HepG2 (cell line): ENCODE results near the gene RBBP8NL. TPM values are rescaled to one million over a fixed set of nuclear protein-coding genes. Genes with fewer than 3 reads are reported as not detected.
A peak's percentile ranks its signal among the peaks of the same experiment; 100 is the strongest.

ENCODE experiments used
- CREB1 ChIP-seq, 2 experiments: fragments of 450-650 bp in 1 of 2; IDR thresholded peaks; 2 replicates each; pipeline ENCODE4 v1.6.1; 2016 to 2017; ENCODE audit warnings: control low read depth in 1 of 2, mild to moderate bottlenecking in 1 of 2, missing compliant biosample characterization in 1 of 2, missing genetic modification characterization in 1 of 2
- EHMT2 ChIP-seq: fragments of 200-600 bp; sonication (generic); IDR thresholded peaks from 2 replicates; pipeline ENCODE4 v1.7.0; 2017; ENCODE audit warnings: antibody characterized with exemption, low read depth, low read length, borderline replicate concordance
- EZH2 ChIP-seq: conservative IDR thresholded peaks from 2 replicates; pipeline ENCODE4 v1.6.1; 2012; ENCODE audit warnings: mild to moderate bottlenecking, low read depth, low read length, moderate library complexity
- HOXA9 ChIP-seq: sonication (generic); formaldehyde crosslinking; IDR thresholded peaks from 2 replicates; pipeline ENCODE4 v1.8.1; 2022; ENCODE audit warnings: missing genetic modification reagents, mild to moderate bottlenecking, moderate library complexity, borderline replicate concordance
- IRF2 ChIP-seq: IDR thresholded peaks from 2 replicates; pipeline ENCODE4 v1.6.1; 2018; ENCODE audit warnings: missing genetic modification reagents, missing compliant biosample characterization
- KDM5B ChIP-seq: sonication (generic); formaldehyde crosslinking; IDR thresholded peaks from 2 replicates; pipeline ENCODE4 v1.4.0; 2020; ENCODE audit warnings: missing genetic modification reagents, mild to moderate bottlenecking, borderline replicate concordance
- LCORL ChIP-seq, 2 experiments: fragments of 450-650 bp in 1 of 2; sonication (generic) in 1 of 2; formaldehyde crosslinking in 1 of 2; IDR thresholded peaks; 2 replicates each; pipeline versions ENCODE4 v1.5.0 to v1.6.1; 2017 to 2020; ENCODE audit warnings: antibody characterized with exemption in 1 of 2, missing genetic modification reagents in 1 of 2
- MAFG ChIP-seq: sonication (generic); formaldehyde crosslinking; IDR thresholded peaks from 2 replicates; pipeline ENCODE4 v1.5.1; 2020; ENCODE audit warnings: mild to moderate bottlenecking, missing genetic modification reagents
- MZF1 ChIP-seq: sonication (generic); formaldehyde crosslinking; IDR thresholded peaks from 2 replicates; pipeline ENCODE4 v1.8.1; 2023; ENCODE audit warnings: mild to moderate bottlenecking, missing genetic modification reagents, borderline replicate concordance
- NR2F6 ChIP-seq, 2 experiments: IDR thresholded peaks; 2 replicates each; pipeline ENCODE4 v1.6.1; 2016; ENCODE audit warnings: antibody characterized with exemption in 1 of 2, mild to moderate bottlenecking in 1 of 2
- PHB2 ChIP-seq: fragments of 450-650 bp; IDR thresholded peaks from 2 replicates; pipeline ENCODE4 v1.6.1; 2018; ENCODE audit not compliant: partially characterized antibody
- RBM39 ChIP-seq: fragments of 200-400 bp; formaldehyde crosslinking; IDR thresholded peaks from one replicate; pipeline ENCODE4 v1.6.1; 2018; ENCODE audit warnings: antibody characterized with exemption, mild to moderate bottlenecking, low read depth, low read length; ENCODE audit not compliant: poor library complexity, severe bottlenecking
- SAP130 ChIP-seq: IDR thresholded peaks from 2 replicates; pipeline ENCODE4 v1.6.1; 2016; ENCODE audit warnings: low read depth
- SRSF4 ChIP-seq: fragments of 200-400 bp; formaldehyde crosslinking; IDR thresholded peaks from one replicate; pipeline ENCODE4 v1.6.1; 2018; ENCODE audit warnings: mild to moderate bottlenecking, low read depth, low read length, moderate library complexity; ENCODE audit not compliant: poor library complexity, severe bottlenecking
- ZFP62 ChIP-seq: sonication (generic); formaldehyde crosslinking; IDR thresholded peaks from 2 replicates; pipeline ENCODE4 v1.4.0; 2020; ENCODE audit warnings: missing genetic modification reagents
- ZFP90 ChIP-seq: sonication (generic); formaldehyde crosslinking; IDR thresholded peaks from 2 replicates; pipeline ENCODE4 v1.8.0; 2022; ENCODE audit warnings: missing genetic modification reagents, mild to moderate bottlenecking, inconsistent platforms, borderline replicate concordance
- ZKSCAN1 ChIP-seq: fragments of 150-350 bp; IDR thresholded peaks from 2 replicates; pipeline ENCODE4 v1.6.1; 2014; ENCODE audit warnings: low read length
- ZNF10 ChIP-seq: sonication (generic); formaldehyde crosslinking; IDR thresholded peaks from 2 replicates; pipeline ENCODE4 v1.4.0; 2020; ENCODE audit warnings: mild to moderate bottlenecking, low read depth, missing genetic modification reagents, borderline replicate concordance
- ZNF263 ChIP-seq: sonication (generic); formaldehyde crosslinking; IDR thresholded peaks from 2 replicates; pipeline ENCODE4 v1.4.0; 2020; ENCODE audit warnings: missing genetic modification reagents
- ZNF34 ChIP-seq: sonication (generic); formaldehyde crosslinking; IDR thresholded peaks from 2 replicates; pipeline ENCODE4 v1.4.0; 2020; ENCODE audit warnings: mild to moderate bottlenecking, missing genetic modification reagents, borderline replicate concordance
- polyA plus RNA-seq, 8 experiments: library from polyadenylated mRNA; depleted of rRNA in 3 of 8; stranded (reverse) in 7 of 8; unstranded in 1 of 8; fragments of >200 nt; fragmentation: Illumina TruSeq in 4 of 8; extraction: Trizol in 4 of 8; gene quantifications; 2 replicates each; pipeline versions ENCODE4 v1.2.1 to v1.2.3, GENCODE V29; 2011 to 2016; ENCODE audit warnings: low read depth in 4 of 8, missing spikeins in 1 of 8, mixed read lengths in 1 of 8; ENCODE audit not compliant: insufficient read depth in 1 of 8
- total RNA-seq, 5 experiments: library from RNA; depleted of rRNA; stranded (reverse); fragments of >200 nt; fragmentation: Illumina TruSeq; extraction: Trizol; gene quantifications; 2 replicates each; pipeline ENCODE4 v1.2.3, GENCODE V29; 2016; ENCODE audit warnings: low read depth in 1 of 5
- TF ChIP-seq, protein P1 (sequence below): sonication (generic); formaldehyde crosslinking; IDR thresholded peaks from 2 replicates; pipeline ENCODE4 v1.5.0; 2020; ENCODE audit warnings: missing genetic modification reagents
- TF ChIP-seq, protein P2 (sequence below): sonication (generic); formaldehyde crosslinking; IDR thresholded peaks from 2 replicates; pipeline ENCODE4 v1.8.0; 2022; ENCODE audit warnings: missing genetic modification reagents, mild to moderate bottlenecking, inconsistent platforms, borderline replicate concordance
- TF ChIP-seq, protein P3 (sequence below): sonication (generic); formaldehyde crosslinking; IDR thresholded peaks from 2 replicates; pipeline ENCODE4 v1.4.0; 2020; ENCODE audit warnings: low read depth, mild to moderate bottlenecking, missing genetic modification reagents
- TF ChIP-seq, protein P4 (sequence below): sonication (generic); formaldehyde crosslinking; IDR thresholded peaks from 2 replicates; pipeline ENCODE4 v1.9.0; 2021; ENCODE audit warnings: missing genetic modification reagents, borderline replicate concordance

The RBBP8NL gene
- total and polyA plus RNA-seq, 2 of the 13 experiments (the other 11 are each of a cell fraction or from before 2014, with no cell fraction given): 0.69 to 0.86 TPM

DNA sequence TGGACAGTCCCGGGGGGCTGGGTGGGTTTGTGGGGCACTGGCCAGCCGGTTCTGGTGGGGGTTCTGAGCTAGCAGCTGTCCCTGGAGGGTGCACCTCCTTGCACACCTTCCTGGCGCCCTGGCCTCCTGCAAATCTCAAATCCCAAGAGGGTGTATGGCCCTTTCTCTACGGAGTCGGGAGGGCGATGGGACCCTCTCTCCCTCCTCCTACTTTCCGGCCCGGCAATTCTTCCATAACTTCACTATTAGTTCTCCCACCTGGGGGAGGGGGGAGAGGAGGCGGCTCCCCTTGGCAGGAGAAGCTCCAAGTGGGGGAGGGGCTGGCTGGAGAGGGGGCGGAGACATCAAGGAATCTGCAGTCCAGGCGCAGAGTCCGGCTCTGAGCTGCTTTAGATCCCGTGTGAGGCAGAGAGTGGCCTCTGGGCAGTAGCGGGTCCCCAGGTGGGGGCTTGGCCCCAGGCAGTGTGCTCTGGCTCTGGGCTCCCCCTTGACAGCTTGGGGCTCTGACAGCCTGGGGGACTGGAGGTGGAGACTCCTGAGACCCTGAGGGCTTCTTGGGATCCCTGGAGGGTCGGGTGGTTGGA is 58.9 kb downstream of the RBBP8NL start (continued):
- TF ChIP-seq ZNF34 (CRISPR knock-in tag) (0 out of 2 replicates have a peak, but pooled peaks have one; percentile 16), KDM5B (CRISPR knock-in tag) (0 out of 2 replicates have a peak, but pooled peaks have one; percentile 7), ZNF10 (CRISPR knock-in tag) (no peak), ZFP62 (CRISPR knock-in tag) (no peak), PHB2 (no peak), IRF2 (peak; percentile 78), RBM39 (peak; percentile 58), NR2F6 (IDR thresholded peaks at IDR 0.05) (peak; percentile 28; the same call in 1 of the 2 replicates), NR2F6 (CRISPR knock-in tag; IDR thresholded peaks at IDR 0.05) (no peak), ZKSCAN1 (no peak), ZFP90 (CRISPR knock-in tag) (0 out of 2 replicates have a peak, but pooled peaks have one; percentile 11), ZNF263 (CRISPR knock-in tag) (no peak), CREB1 (IDR thresholded peaks at IDR 0.05) (no peak), CREB1 (CRISPR knock-in tag; IDR thresholded peaks at IDR 0.05) (no peak), EZH2 (no peak), SAP130 (CRISPR knock-in tag) (peak; percentile 79; the same call in 1 of the 2 replicates), EHMT2 (no peak), MZF1 (CRISPR knock-in tag) (no peak), SRSF4 (no peak), HOXA9 (CRISPR knock-in tag) (no peak), LCORL (IDR thresholded peaks at IDR 0.05) (no peak), LCORL (CRISPR knock-in tag; IDR thresholded peaks at IDR 0.05) (no peak; the same call in 1 of the 2 replicates), MAFG (CRISPR knock-in tag) (no peak)
- TF ChIP-seq, protein P1, sequence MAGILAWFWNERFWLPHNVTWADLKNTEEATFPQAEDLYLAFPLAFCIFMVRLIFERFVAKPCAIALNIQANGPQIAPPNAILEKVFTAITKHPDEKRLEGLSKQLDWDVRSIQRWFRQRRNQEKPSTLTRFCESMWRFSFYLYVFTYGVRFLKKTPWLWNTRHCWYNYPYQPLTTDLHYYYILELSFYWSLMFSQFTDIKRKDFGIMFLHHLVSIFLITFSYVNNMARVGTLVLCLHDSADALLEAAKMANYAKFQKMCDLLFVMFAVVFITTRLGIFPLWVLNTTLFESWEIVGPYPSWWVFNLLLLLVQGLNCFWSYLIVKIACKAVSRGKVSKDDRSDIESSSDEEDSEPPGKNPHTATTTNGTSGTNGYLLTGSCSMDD (CRISPR knock-in tag): no peak
- TF ChIP-seq, protein P2, sequence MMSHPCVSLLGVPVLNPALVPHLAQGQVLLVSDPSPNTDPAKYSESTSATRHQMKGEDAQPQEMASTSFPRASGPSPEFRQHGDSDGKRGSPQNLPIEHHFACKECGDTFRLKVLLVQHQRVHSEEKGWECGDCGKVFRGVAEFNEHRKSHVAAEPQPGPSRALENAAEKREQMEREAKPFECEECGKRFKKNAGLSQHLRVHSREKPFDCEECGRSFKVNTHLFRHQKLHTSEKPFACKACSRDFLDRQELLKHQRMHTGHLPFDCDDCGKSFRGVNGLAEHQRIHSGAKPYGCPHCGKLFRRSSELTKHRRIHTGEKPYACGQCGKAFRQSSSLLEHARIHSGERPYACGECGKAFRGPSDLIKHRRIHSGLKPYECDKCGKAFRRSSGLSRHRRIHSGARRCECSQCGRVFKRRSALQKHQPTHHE (CRISPR knock-in tag): no peak
- TF ChIP-seq, protein P3, sequence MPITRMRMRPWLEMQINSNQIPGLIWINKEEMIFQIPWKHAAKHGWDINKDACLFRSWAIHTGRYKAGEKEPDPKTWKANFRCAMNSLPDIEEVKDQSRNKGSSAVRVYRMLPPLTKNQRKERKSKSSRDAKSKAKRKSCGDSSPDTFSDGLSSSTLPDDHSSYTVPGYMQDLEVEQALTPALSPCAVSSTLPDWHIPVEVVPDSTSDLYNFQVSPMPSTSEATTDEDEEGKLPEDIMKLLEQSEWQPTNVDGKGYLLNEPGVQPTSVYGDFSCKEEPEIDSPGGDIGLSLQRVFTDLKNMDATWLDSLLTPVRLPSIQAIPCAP (CRISPR knock-in tag): no peak
- TF ChIP-seq, protein P4, sequence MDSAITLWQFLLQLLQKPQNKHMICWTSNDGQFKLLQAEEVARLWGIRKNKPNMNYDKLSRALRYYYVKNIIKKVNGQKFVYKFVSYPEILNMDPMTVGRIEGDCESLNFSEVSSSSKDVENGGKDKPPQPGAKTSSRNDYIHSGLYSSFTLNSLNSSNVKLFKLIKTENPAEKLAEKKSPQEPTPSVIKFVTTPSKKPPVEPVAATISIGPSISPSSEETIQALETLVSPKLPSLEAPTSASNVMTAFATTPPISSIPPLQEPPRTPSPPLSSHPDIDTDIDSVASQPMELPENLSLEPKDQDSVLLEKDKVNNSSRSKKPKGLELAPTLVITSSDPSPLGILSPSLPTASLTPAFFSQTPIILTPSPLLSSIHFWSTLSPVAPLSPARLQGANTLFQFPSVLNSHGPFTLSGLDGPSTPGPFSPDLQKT (CRISPR knock-in tag): no peak
